SK-N-SH (cell line): ENCODE measurements around the gene CCNY. TPM values are rescaled to one million over a fixed set of nuclear protein-coding genes. Genes with fewer than 3 reads are reported as not detected.

Experiments
- CTCF ChIA-PET: fragments of 300-600, 350-600 bp; formaldehyde crosslinking; extraction: SDS; loops from one replicate; lab custom pipeline; 2021; lab: Yijun Ruan, JAX
- POLR2A ChIA-PET: fragments of 350-600 bp; sonication (Branson Sonifier 250); formaldehyde crosslinking; extraction: SDS; loops from one replicate; lab custom pipeline; 2020; ENCODE audit warnings: antibody characterized with exemption, inconsistent platforms; lab: Yijun Ruan, JAX
- DNase-seq: peaks from one replicate; pipeline ENCODE4 v3.0.0; 2012
- H2AFZ ChIP-seq: fragments of 200-600 bp; sonication (generic); 2 replicates; pipeline ENCODE4 v1.8.1; 2016; ENCODE audit warnings: antibody characterized with exemption, mild to moderate bottlenecking, low read depth
- H3F3A ChIP-seq: fragments of 200-600 bp; sonication (generic); replicated peaks from 2 replicates; pipeline ENCODE3; 2016; ENCODE audit warnings: antibody characterized with exemption, mild to moderate bottlenecking; ENCODE audit not compliant: insufficient read depth
- H3K27ac ChIP-seq, 2 experiments: fragments of 200-500 bp in 1 of 2; fragments of 200-600 bp in 1 of 2; sonication (Bioruptor generic) in 1 of 2; sonication (generic), shearing (Covaris generic) in 1 of 2; 2 replicates each; pipeline versions ENCODE4 v1.5.1 to v1.6.1; 2014 to 2016; ENCODE audit warnings: low read depth in 2 of 2, inconsistent platforms in 1 of 2, low read length in 1 of 2, mild to moderate bottlenecking in 1 of 2, mixed read lengths in 1 of 2
- H3K27me3 ChIP-seq: fragments of 200-600 bp; sonication (generic), shearing (Covaris generic); 2 replicates; pipeline ENCODE4 v1.6.1; 2016; ENCODE audit warnings: mixed run types; ENCODE audit not compliant: insufficient read depth
- H3K36me3 ChIP-seq, 2 experiments: fragments of 200-500 bp in 1 of 2; fragments of 200-600 bp in 1 of 2; sonication (Bioruptor generic) in 1 of 2; sonication (generic) in 1 of 2; replicated peaks in 1 of 2; 2 replicates each; pipeline versions ENCODE3 to v1.5.1; 2014 to 2016; ENCODE audit warnings: low read length in 1 of 2, mild to moderate bottlenecking in 1 of 2; ENCODE audit not compliant: insufficient read depth in 2 of 2, control insufficient read depth in 1 of 2
- H3K4me1 ChIP-seq, 2 experiments: fragments of 200-500 bp in 1 of 2; fragments of 200-600 bp in 1 of 2; sonication (Bioruptor generic) in 1 of 2; sonication (generic), shearing (Covaris generic) in 1 of 2; 2 replicates each; pipeline versions ENCODE4 v1.5.1 to v1.6.1; 2014 to 2016; ENCODE audit warnings: low read depth in 1 of 2, low read length in 1 of 2, mixed run types in 1 of 2; ENCODE audit not compliant: insufficient read depth in 2 of 2, control insufficient read depth in 1 of 2
- H3K4me2 ChIP-seq: fragments of 200-600 bp; sonication (generic), shearing (Covaris generic); 2 replicates; pipeline ENCODE4 v1.6.1; 2017; ENCODE audit warnings: mixed run types
- H3K4me3 ChIP-seq, 2 experiments: fragments of 200-500 bp in 1 of 2; fragments of 200-600 bp in 1 of 2; sonication (Bioruptor generic) in 1 of 2; sonication (generic), shearing (Covaris generic) in 1 of 2; 2 replicates each; pipeline versions ENCODE4 v1.5.1 to v1.8.1; 2014 to 2016; ENCODE audit warnings: low read depth in 2 of 2, inconsistent platforms in 1 of 2, low read length in 1 of 2, mild to moderate bottlenecking in 1 of 2, mixed read lengths in 1 of 2, moderate library complexity in 1 of 2
- H3K79me2 ChIP-seq: fragments of 200-600 bp; sonication (generic); 2 replicates; pipeline ENCODE4 v1.8.1; 2017; ENCODE audit warnings: mild to moderate bottlenecking; ENCODE audit not compliant: insufficient read depth
- H3K9ac ChIP-seq: fragments of 200-600 bp; sonication (generic); 2 replicates; pipeline ENCODE4 v1.6.1; 2017; ENCODE audit warnings: mixed run types
- H3K9me2 ChIP-seq: fragments of 200-600 bp; sonication (generic); 2 replicates; pipeline ENCODE4 v1.6.1; 2017; ENCODE audit warnings: mixed run types
- H3K9me3 ChIP-seq: fragments of 200-600 bp; sonication (generic); 2 replicates; pipeline ENCODE4 v1.6.1; 2017; ENCODE audit warnings: mixed run types, mild to moderate bottlenecking, moderate library complexity
- H4K20me1 ChIP-seq: fragments of 200-600 bp; sonication (generic); 2 replicates; pipeline ENCODE4 v1.6.1; 2017; ENCODE audit warnings: mild to moderate bottlenecking, mixed run types; ENCODE audit not compliant: insufficient read depth
- CHD2 ChIP-seq: fragments of 150-350 bp; IDR thresholded peaks from 2 replicates; pipeline ENCODE4 v1.6.1; 2018; ENCODE audit warnings: low read length; ENCODE audit not compliant: partially characterized antibody
- ELF1 ChIP-seq: IDR thresholded peaks from 2 replicates; pipeline ENCODE4 v1.4.0; 2012
- EP300 ChIP-seq, 2 experiments: IDR thresholded peaks; 2 replicates each; pipeline versions ENCODE4 v1.4.0 to v1.6.1; 2012; ENCODE audit warnings: borderline replicate concordance in 1 of 2, low read depth in 1 of 2, low read length in 1 of 2
- EZH2phosphoT487 ChIP-seq: fragments of 200-600 bp; sonication (generic); IDR thresholded peaks from 2 replicates; pipeline ENCODE4 v1.6.1; 2017; ENCODE audit warnings: low read depth, mixed run types, mild to moderate bottlenecking, antibody characterized with exemption, moderate library complexity, borderline replicate concordance
- FOSL2 ChIP-seq: IDR thresholded peaks from 2 replicates; pipeline ENCODE4 v1.4.0; 2012; ENCODE audit warnings: low read depth, mild to moderate bottlenecking, moderate library complexity, borderline replicate concordance
- FOXM1 ChIP-seq: IDR thresholded peaks from 2 replicates; pipeline ENCODE4 v1.4.0; 2012; ENCODE audit warnings: low read depth, mild to moderate bottlenecking
- IRF3 ChIP-seq: fragments of 150-350 bp; IDR thresholded peaks from 2 replicates; pipeline ENCODE4 v1.6.1; 2016; ENCODE audit warnings: mild to moderate bottlenecking, low read depth, low read length
- JUND ChIP-seq: IDR thresholded peaks from 2 replicates; pipeline ENCODE4 v1.4.0; 2012
- MEF2A ChIP-seq: IDR thresholded peaks from 2 replicates; pipeline ENCODE4 v1.4.0; 2012; ENCODE audit warnings: low read depth, borderline replicate concordance
- MXI1 ChIP-seq: IDR thresholded peaks from 2 replicates; pipeline ENCODE4 v1.6.1; 2012; ENCODE audit warnings: mild to moderate bottlenecking, low read depth, low read length, improper control_type of control experiment
- NFIC ChIP-seq: IDR thresholded peaks from 2 replicates; pipeline ENCODE4 v1.4.0; 2012; ENCODE audit warnings: borderline replicate concordance
- RCOR1 ChIP-seq: fragments of 150-350 bp; IDR thresholded peaks from 2 replicates; pipeline ENCODE4 v1.6.1; 2017; ENCODE audit warnings: antibody characterized with exemption, low read length
- RFX5 ChIP-seq: IDR thresholded peaks from 2 replicates; pipeline ENCODE4 v1.6.1; 2012; ENCODE audit warnings: mild to moderate bottlenecking, improper control_type of control experiment, low read length
- TCF12 ChIP-seq: IDR thresholded peaks from 2 replicates; pipeline ENCODE4 v1.4.0; 2012
- USF1 ChIP-seq: IDR thresholded peaks from 2 replicates; pipeline ENCODE4 v1.4.0; 2012; ENCODE audit warnings: low read depth, borderline replicate concordance
- YY1 ChIP-seq: IDR thresholded peaks from 2 replicates; pipeline ENCODE4 v1.4.0; 2012; ENCODE audit warnings: low read depth, mild to moderate bottlenecking
- WGBS: methylation state at CpG from one replicate; pipeline ENCODE4 v1.1.6; 2017; ENCODE audit warnings: low lambda C conversion rate; 5-methylcytosine and 5-hydroxymethylcytosine counted together
- polyA plus RNA-seq, 3 experiments: library from polyadenylated mRNA; depleted of rRNA; stranded (reverse); fragments of >200 nt; gene quantifications; 2 replicates each; pipeline ENCODE4 v1.2.3, GENCODE V29; 2012
- TF ChIP-seq, protein P1 (sequence below): IDR thresholded peaks from 2 replicates; pipeline ENCODE4; 2012

Gene CCNY
- polyA plus RNA-seq, 1 of the 3 experiments (the other 2 are of a cell fraction): 29.4 TPM

DNA sequence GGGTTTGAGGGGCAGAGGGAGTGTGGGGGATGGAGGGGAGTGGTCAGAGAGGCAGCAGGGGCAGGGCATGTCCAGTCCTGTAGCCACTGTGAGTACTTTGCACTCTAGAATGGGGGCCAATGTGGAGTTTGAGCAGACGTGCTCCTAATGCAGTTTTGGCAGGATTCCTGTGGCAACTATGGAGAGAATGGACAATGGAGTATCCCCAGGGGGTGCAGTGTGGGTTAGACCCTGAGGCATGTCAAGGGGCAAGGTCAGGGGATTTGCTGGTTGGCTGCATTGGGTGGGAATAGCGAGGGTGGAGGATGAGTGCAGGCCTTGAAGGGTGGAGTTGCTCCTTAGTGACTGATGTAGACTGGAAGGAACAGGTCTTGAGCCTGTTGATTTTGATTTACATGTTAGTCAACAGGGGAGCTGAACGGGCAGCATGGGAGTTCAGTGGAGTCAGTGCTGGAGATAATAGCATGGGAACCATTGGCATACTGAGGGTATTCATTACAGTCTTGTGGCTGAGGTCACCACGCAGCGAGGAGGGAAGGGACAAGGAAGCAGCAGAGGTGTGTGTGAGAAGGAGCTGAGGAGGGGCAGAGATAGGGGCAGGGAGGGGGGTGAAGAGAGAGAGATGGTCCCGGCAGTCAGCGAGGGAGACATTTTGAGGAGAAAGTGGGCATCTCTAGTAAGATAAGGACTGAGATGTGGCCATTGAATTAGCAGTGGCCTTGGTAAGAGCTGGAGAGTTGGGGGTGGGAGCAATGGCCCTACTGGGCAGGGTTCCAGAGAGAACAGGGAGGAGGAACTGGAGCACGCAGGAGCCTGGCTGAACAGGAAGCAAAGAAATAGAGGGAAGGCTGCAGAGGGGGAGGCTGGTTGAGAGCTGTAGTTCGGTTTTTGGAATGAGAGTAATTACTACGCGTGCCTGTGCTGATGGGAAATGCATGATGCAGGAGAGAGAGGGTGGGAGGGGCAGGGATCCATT, 112.7 kb downstream of the CCNY start:
- H3K4me2 ChIP-seq: 0 out of 2 replicates have a peak overlapping the region, but pooled peaks have one; percentile 74
- H3K4me1 ChIP-seq: peaks cover 34 to 42% of the 10 kb centered on the region in 2 experiments
- peaks cover 70% of the 10 kb centered on the region for H4K20me1 ChIP-seq

More for the DNA sequence above, 112.7 kb downstream of the CCNY start:
- ChIA-PET CTCF (interaction anchor here (0.9 kb wide), 1 partner anchor 16 kb away, joined by 3 read pairs; no protein-coding TSS in a partner anchor), POLR2A (no interaction called here)
- Histone ChIP-seq H2AFZ (no peak overlapping the region), H3K9me3 (peaks cover 6% of the 10 kb centered on the region), H3K9me2 (no peaks in the 10 kb centered on the region), H3K9ac (no peak overlapping the region), H3K27ac (peak overlapping the region in 1 of 2 experiments; percentile 86; a peak in 2 of 4 replicates), H3K36me3 (peaks cover 0 to 5% of the 10 kb centered on the region in 2 experiments), H3K27me3 (no peaks in the 10 kb centered on the region), H3K79me2 (peaks cover 95% of the 10 kb centered on the region), H3F3A (peaks cover 12% of the 10 kb centered on the region), H3K4me3 (no peak overlapping the region)
- TF ChIP-seq JUND: no peak
- no peak for TF ChIP-seq IRF3
- TF ChIP-seq YY1: no peak
- no peak for TF ChIP-seq RFX5
- no peak for TF ChIP-seq USF1
- no peak for TF ChIP-seq MXI1
- no peak for TF ChIP-seq NFIC
- no peak for TF ChIP-seq EZH2phosphoT487
- TF ChIP-seq, protein P1, sequence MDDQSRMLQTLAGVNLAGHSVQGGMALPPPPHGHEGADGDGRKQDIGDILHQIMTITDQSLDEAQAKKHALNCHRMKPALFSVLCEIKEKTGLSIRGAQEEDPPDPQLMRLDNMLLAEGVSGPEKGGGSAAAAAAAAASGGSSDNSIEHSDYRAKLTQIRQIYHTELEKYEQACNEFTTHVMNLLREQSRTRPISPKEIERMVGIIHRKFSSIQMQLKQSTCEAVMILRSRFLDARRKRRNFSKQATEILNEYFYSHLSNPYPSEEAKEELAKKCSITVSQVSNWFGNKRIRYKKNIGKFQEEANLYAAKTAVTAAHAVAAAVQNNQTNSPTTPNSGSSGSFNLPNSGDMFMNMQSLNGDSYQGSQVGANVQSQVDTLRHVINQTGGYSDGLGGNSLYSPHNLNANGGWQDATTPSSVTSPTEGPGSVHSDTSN: no peak
- no peak for TF ChIP-seq TCF12
- no peak for TF ChIP-seq FOXM1
- TF ChIP-seq FOSL2: no peak
- TF ChIP-seq EP300 (IDR thresholded peaks at IDR 0.05; ENCODE audit: borderline replicate concordance in 1 of 2, low read depth in 1 of 2, low read length in 1 of 2): no peak
- TF ChIP-seq RCOR1: no peak
- TF ChIP-seq MEF2A: no peak
- TF ChIP-seq ELF1: no peak
- no peak for TF ChIP-seq CHD2
- DNase-seq: no peak
- WGBS: 86% methylated on average over 11 of the region's 11 CpGs
